Upper lobe of left lung (tissue), 4 donors: ENCODE results near the gene PPP3CA.

Source experiments
- POLR2A ChIP-seq, 4 donors: fragments of 450-650 bp; IDR thresholded peaks; one replicate each; pipeline ENCODE4 v1.5.1; 2016 to 2017; ENCODE audit warnings: antibody characterized with exemption in 4 of 4, mild to moderate bottlenecking in 2 of 4
- POLR2AphosphoS5 ChIP-seq, 2 donors: sonication (generic); formaldehyde crosslinking; IDR thresholded peaks; one replicate each; pipeline ENCODE4 v1.5.1; 2017; ENCODE audit warnings: antibody characterized with exemption in 2 of 2
- TF ChIP-seq, protein P1 (sequence below), 6 experiments: fragments of 450-650 bp in 4 of 6; fragments of 200-600 bp in 2 of 6; sonication (generic) in 2 of 6; IDR thresholded peaks; one replicate each; pipeline ENCODE4 v1.5.1; 2016 to 2019; ENCODE audit warnings: antibody characterized with exemption in 6 of 6

DNA sequence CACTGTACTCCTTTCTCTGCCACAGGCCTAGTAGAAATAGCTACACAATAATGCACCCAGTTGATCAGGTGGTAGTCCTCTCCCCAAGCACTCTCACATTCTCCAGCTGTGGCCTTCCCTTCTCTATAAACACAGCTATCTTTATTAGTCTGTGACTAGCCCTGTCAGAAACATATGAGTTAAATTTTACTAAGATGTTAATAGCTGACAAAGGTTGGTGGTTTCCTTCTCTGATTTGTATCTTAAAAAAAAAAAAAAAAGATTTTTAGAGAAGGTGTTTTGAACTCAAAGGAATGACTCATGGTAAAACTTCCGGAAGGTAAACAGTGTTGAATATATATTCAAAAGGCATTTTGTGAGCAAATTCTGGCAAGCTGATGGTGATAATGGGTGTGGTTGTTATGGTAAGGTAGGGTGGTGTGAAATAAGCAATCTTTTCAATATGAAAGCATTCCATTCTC is 327.4 kb downstream of the PPP3CA start:
- TF ChIP-seq, protein P1, sequence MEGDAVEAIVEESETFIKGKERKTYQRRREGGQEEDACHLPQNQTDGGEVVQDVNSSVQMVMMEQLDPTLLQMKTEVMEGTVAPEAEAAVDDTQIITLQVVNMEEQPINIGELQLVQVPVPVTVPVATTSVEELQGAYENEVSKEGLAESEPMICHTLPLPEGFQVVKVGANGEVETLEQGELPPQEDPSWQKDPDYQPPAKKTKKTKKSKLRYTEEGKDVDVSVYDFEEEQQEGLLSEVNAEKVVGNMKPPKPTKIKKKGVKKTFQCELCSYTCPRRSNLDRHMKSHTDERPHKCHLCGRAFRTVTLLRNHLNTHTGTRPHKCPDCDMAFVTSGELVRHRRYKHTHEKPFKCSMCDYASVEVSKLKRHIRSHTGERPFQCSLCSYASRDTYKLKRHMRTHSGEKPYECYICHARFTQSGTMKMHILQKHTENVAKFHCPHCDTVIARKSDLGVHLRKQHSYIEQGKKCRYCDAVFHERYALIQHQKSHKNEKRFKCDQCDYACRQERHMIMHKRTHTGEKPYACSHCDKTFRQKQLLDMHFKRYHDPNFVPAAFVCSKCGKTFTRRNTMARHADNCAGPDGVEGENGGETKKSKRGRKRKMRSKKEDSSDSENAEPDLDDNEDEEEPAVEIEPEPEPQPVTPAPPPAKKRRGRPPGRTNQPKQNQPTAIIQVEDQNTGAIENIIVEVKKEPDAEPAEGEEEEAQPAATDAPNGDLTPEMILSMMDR (IDR thresholded peaks at IDR 0.05) = no peak
- TF ChIP-seq POLR2A (IDR thresholded peaks at IDR 0.05) (no peak), POLR2AphosphoS5 (IDR thresholded peaks at IDR 0.05) (no peak)
